GM23338 (cell line): ENCODE data around the gene FAM111A.

Experiments
- CREB1 ChIP-seq: fragments of 250-450 bp; sonication (Bioruptor Pico); IDR thresholded peaks from 2 replicates; pipeline ENCODE4 v1.5.0; 2020; ENCODE audit warnings: low read depth, mild to moderate bottlenecking, moderate library complexity
- CTCF ChIP-seq, 2 experiments: fragments of 200-600 bp in 1 of 2; sonication (generic) in 1 of 2; conservative IDR thresholded peaks; 2 replicates each; pipeline versions ENCODE4 v1.5.1 to v1.6.1; 2016 to 2017; ENCODE audit warnings: antibody characterized with exemption in 2 of 2, low read depth in 2 of 2, mild to moderate bottlenecking in 2 of 2, moderate library complexity in 1 of 2
- EZH2 ChIP-seq: fragments of 200-600 bp; sonication (generic); IDR thresholded peaks from one replicate; pipeline ENCODE4 v1.8.0; 2017; ENCODE audit warnings: antibody characterized with exemption, mild to moderate bottlenecking, low read depth; ENCODE audit not compliant: unreplicated experiment
- POLR2AphosphoS5 ChIP-seq: IDR thresholded peaks from 2 replicates; pipeline ENCODE4 v1.6.1; 2016; ENCODE audit warnings: antibody characterized with exemption, low read depth
- REST ChIP-seq: IDR thresholded peaks from one replicate; pipeline ENCODE4 v1.6.1; 2018; ENCODE audit warnings: antibody characterized with exemption; ENCODE audit not compliant: unreplicated experiment
- ZNF114 ChIP-seq: fragments of 250-450 bp; sonication (Bioruptor Pico); IDR thresholded peaks from 2 replicates; pipeline ENCODE4 v1.5.0; 2020; ENCODE audit warnings: mild to moderate bottlenecking, moderate library complexity

- TF ChIP-seq CREB1 (no peak), CTCF (conservative IDR thresholded peaks at IDR 0.05; ENCODE audit: low read depth in 2 of 2) (peak; percentile 37 to 81), REST (no peak), EZH2 (no peak), POLR2AphosphoS5 (no peak), ZNF114 (CRISPR knock-in tag) (no peak)
Measured at GRCh38 chr11:59102259-59102765, 40.3 kb upstream of the FAM111A start.
